Stimulated activated CD4-positive, alpha-beta T cell treated with anti-CD3 and anti-CD28 coated beads, Interleukin-4, amount 100 ng/mL, for 48 hours (primary cell): ENCODE measurements around the gene CLDN7.
A peak's percentile ranks its signal among the peaks of the same experiment; 100 is the strongest.
"Not testable (repeated sequence)": the region's sequence is repeated elsewhere in the genome, so short reads cannot be mapped to it uniquely, and the experiment has no call there.

Source experiments
- DNase-seq, 2 donors: peaks; one replicate each; pipeline ENCODE4 v3.0.0-alpha.2; 2020; ENCODE audit warnings: low read depth in 2 of 2

Gene CLDN7

GRCh38 chr17:7256766-7257456, 5.4 kb downstream of the CLDN7 start:
- no peak for DNase-seq

GRCh38 chr17:7254511-7254910, 7.8 kb downstream of the CLDN7 start:
- no peak for DNase-seq

- no peak for DNase-seq
Measured at GRCh38 chr17:7253082-7253481, 9.2 kb downstream of the CLDN7 start.

GRCh38 chr17:7252176-7253043, 9.9 kb downstream of the CLDN7 start, which contains the start of gene ELP5:
TSS of gene ELP5 (plus strand) at chr17:7252215. CDS start at chr17:7252551, 336 bp downstream.
- DNase-seq, result peak; percentile 87 to 91

GRCh38 chr17:7251661-7252175, 10.6 kb downstream of the CLDN7 start, which contains the start of gene CTDNEP1:
TSS of gene CTDNEP1 (minus strand) at chr17:7251734. CDS start at chr17:7251296, 438 bp downstream.
- peak; percentile 96 to 98 for DNase-seq

GRCh38 chr17:7250695-7251627, 11.3 kb downstream of the CLDN7 start:
- no peak for DNase-seq

- DNase-seq, result no peak
Measured at GRCh38 chr17:7249830-7250229, 12.4 kb downstream of the CLDN7 start.

GRCh38 chr17:7249214-7249613, 13.1 kb downstream of the CLDN7 start:
- DNase-seq, result no peak

- DNase-seq, result no peak
Measured at GRCh38 chr17:7248796-7249195, 13.5 kb downstream of the CLDN7 start.

- no peak for DNase-seq
Measured at GRCh38 chr17:7246779-7247178, 15.5 kb downstream of the CLDN7 start.

GRCh38 chr17:7243838-7244237, 18.4 kb downstream of the CLDN7 start:
- DNase-seq, result not testable (repeated sequence)

- no peak for DNase-seq
Measured at GRCh38 chr17:7243453-7243729, 18.9 kb downstream of the CLDN7 start.

- peak; percentile 88 to 89 for DNase-seq
Measured at GRCh38 chr17:7242717-7243452, 19.4 kb downstream of the CLDN7 start.

- DNase-seq, result peak; percentile 89 to 95
Measured at GRCh38 chr17:7241783-7242716, 20.2 kb downstream of the CLDN7 start, which contains the start of gene GABARAP. TSS of gene GABARAP (minus strand) at chr17:7242449. CDS start at chr17:7242330, 119 bp downstream.

GRCh38 chr17:7241090-7241733, 21.1 kb downstream of the CLDN7 start:
- no peak for DNase-seq

GRCh38 chr17:7240375-7240774, 21.9 kb downstream of the CLDN7 start:
- no peak for DNase-seq

- DNase-seq, result peak; percentile 94 to 97
Measured at GRCh38 chr17:7239091-7240027, 22.9 kb downstream of the CLDN7 start, which contains the start of gene PHF23. TSS of gene PHF23 (minus strand) at chr17:7239457. CDS start at chr17:7239279, 178 bp downstream.
